ENCODE measurements around the gene GABRB3.

GABRB3 gene

DNA sequence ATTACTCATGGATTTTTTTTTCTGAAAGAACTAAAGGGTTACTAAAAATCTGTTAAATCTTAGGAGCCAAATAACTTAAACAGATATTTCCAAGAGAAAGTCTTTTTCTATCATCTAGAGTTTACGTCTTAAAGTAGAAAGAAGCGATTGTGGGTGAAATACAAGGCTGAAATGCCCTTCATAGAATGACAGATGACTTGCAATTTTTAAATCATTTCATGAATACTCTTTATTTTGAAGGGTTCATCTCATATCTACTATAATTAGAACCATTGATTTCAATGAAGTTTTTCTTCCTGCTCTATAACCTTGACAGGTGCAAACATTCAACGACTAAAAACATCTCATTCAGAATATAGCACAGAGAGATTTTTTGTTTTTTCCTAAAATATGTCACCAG lies 217.0 kb downstream of the GABRB3 start:
- no peak for DNase-seq (ENCODE audit: low spot score)

DNA sequence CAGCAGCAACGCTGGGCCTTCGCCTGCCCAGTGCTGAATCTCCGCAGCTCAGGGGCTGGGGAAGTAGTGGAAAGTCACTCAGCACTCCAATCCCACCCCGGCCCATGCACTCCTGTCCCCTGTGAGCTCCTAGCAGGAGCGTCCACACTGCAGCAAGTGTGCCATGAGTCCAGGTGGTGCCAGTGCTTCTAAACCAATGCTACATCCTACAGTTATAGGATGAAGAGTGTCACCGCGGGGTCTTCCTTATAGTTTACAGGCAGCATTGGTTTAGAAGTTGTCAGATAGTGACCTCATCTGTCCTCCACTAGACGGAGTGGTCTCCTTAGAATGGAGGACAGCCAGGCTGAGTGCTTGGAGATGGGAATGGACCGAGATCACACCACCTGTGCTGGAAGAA lies 221.4 kb downstream of the GABRB3 start:
- DNase-seq (ENCODE audit: low spot score): no peak

DNA sequence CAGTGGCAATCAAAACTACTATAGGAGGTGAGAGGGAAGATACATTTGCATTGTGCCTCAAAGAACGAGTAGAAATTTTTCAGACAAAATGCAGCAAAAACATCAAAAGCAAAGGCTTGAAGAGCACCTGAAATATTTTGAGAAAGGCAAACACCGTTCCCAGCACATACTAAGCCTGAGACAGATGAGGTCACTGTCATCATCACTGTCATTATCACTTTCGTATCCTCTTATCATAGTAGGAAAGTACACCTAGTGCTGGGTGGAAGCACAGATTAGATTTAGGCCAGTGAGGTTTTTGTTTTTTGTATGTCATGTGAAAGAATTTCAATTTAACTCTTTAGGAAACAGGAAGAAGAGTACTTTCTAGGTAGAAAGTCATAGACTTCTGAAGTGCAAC lies 222.0 kb downstream of the GABRB3 start:
- DNase-seq (ENCODE audit: low spot score): no peak

DNA sequence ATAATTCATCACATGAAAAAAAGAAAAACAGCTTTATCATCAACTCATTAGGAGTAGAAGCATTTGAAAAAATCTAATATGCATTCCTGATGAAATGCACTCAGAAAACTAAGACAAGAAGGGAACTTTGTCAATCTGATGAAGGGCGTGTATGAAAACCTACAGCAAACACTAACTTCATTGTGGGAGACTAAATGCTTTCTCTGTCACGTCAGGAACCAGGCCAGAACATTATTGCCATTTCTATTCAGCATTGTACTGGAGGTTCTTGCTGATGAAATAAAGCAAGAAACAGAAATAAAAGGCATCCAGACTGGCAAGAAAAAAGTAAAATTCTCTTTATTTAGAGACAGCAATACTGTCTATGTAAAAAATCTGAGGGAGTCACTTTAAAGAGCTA lies 235.2 kb downstream of the GABRB3 start:
- DNase-seq (ENCODE audit: low spot score): no peak

DNA sequence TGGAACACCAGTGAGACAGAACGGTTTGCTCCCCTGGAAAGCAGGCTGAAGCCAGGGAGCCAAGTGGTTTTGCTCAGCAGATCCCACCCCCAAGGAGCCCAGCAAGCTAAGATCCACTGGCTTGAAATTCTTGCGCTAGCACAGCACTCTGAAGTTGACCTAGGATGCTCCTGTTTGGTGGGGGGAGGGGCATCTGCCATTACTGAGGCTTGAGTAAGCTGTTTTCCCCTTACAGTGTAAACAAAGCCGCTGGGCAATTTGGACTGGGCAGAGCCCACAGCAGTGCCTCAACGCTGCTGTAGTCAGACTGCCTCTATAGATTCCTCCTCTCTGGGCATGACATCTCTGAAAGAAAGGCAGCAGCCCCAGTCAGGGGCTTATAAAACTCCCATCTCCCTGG lies 241.4 kb downstream of the GABRB3 start:
- no peak for DNase-seq (ENCODE audit: low spot score)

DNA sequence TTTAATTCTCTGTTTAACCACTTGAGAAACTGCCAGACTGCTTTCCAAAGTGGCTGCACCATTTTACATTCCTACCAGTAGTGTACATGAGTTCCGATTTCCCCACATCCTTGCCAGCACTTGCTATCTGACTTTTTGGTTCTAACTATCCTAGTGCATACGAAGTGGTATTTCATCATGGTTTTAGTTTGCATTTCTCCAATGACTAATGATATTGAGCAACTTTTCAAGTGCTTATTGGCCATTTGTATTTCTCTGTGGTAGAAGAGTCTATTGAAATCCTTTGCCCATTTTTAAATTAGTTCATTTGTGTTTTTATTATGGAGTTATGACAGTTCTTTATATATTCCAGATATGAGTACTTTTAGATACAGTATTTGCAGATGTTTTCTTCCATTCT lies 247.8 kb downstream of the GABRB3 start:
- DNase-seq (ENCODE audit: low spot score): no peak

DNA sequence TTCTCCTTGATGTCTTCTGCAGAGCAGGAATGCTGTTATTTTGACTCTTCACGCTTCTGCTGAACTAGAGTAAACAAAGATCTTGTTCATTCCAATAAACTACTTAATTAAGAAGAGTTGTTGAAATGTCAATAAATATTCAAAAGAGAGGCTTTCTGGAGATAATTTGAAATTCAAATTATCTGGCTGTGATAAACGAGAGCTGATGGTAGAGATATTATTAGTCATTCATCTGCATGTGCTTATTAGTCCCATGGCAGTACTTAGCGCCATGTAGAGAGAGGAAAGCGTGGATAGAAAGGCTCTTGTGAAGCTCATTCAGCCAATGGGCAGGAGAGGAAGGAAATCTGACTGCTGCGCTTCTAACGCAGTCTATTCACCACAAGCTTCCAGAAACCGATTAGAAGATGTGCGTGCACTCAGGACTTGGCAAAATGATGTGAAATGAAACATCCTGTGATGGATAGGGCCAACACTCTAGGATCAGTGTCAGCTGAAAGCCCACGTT lies 251.1 kb downstream of the GABRB3 start:
- DNase-seq (ENCODE audit: low spot score): no peak

DNA sequence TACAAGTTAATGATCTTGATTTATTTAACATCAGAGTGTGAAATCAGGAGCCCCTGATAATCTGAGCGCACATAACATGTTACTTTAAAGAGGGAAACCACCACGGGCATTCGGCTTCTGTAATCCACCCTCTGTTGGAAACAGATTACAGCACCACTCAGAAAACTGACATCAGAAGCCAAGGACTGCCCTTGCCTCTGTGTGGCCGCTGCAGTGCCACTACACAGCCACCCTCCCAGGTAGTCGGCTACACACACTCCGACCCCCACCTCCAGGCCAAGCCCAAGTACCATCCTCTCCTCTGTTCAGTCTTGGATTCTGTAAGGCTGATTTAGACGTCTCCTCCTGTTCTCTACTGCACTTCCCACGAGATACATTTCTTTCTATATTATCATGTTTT lies 251.7 kb downstream of the GABRB3 start:
- no peak for DNase-seq (ENCODE audit: low spot score)

DNA sequence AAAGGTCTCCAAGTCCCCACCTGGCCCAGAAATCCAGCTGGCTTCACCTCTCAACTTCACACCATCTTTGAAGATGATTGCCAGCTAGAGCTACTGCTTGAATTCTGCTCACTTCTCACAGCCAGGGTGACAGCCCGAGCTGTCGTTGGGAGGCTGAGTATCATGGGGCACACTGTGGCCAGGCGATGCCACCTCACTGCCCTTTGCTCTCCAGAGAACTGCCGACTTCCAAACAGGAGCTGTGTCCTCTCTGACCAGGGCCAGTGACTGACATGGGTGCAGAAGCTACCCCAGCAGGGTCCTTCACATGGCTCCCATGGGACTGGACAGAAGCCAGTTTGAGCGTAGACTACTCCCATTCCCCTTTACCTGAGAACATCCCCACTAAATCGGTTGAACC lies 254.0 kb downstream of the GABRB3 start:
- no peak for DNase-seq (ENCODE audit: low spot score)

DNA sequence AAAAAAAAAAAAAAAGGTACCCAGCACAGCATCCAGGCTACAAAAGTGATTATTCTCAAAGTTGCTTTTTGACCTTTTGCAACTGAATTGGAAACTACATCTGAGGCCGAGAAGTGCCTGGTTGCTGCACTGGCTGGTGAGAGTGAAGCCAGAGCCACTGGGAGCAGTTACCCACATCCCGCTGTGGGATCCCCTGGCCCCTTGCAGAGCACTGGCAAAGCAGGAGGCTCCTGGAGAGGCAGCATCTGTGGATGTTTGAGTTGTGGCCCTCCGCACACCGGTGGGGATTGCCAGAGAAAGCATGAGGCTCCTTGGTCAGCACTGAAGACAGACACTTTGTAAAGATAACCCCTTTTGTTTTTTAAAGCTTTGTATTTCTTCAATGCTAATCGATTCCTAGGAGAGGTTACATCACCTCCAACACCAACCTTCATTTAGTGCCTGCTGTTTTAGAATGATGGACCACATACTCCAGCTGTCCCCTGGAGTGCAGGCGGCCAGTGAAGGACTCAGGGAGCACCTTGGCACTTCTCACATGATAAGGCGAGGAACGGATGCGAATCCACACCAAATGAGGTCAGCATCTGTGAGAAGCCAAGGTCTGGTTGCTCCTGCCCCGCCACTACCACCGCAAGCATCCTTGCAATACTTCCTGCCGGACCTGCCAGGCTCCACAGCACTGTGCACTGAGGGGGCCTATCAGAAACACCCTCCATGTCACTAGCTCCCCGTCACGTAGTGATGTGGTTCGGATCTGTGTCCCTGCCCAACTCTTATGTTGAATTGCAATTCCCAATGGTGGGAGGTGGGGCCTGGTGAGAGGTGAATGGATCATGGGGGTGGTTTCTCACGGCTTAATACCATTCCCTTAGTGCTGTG lies 256.5 kb downstream of the GABRB3 start:
- DNase-seq (ENCODE audit: low spot score): no peak

DNA sequence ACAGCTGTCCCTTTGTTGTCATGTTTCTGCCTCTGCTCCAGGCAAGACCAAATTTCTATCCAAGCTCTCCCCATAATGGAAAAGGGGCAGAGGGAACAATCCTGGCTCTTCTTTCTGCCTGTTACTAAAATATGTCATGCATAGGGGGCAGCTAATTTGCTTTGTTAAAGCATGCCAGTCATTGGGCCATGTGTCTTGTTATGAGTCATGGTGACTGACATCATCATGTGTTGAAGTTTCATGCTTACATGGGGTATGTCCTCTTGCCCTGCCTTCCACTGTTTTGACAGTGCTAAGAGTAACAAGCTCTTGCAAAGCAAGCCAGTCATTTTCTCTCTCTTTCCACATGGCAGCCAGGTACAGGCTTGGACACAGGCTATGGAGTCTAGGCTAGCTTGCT lies 268.9 kb downstream of the GABRB3 start:
- no peak for DNase-seq (ENCODE audit: low spot score)

Measured in hematopoietic multipotent progenitor cell treated with erythropoietin and hydrocortisone succinate and interleukin-3 and kit ligand, for 15 days (in vitro differentiated cells).